Aorta (tissue), 5 donors: ENCODE results near the gene LILRA1. TPM values are rescaled to one million over a fixed set of nuclear protein-coding genes. Genes with fewer than 3 reads are reported as not detected.
"Not testable (repeated sequence)": the region's sequence is repeated elsewhere in the genome, so short reads cannot be mapped to it uniquely, and the experiment has no call there.

Source experiments
- ATAC-seq: fragments of 200-7000 bp; cut with Tn5 transposase; one replicate; pipeline ENCODE4 v1.9.1; 2022; ENCODE audit warnings: moderate library complexity; ENCODE audit not compliant: low FRiP score
- DNase-seq, 2 donors: peaks; one replicate each; pipeline ENCODE4 v3.0.0-alpha.2; 2020
- H3K27ac ChIP-seq, 2 donors: one replicate each; pipeline ENCODE4 v1.5.1; 2013; ENCODE audit warnings: low read length in 2 of 2, mild to moderate bottlenecking in 2 of 2, moderate library complexity in 2 of 2, control low read depth in 1 of 2, inconsistent platforms in 1 of 2, low read depth in 1 of 2
- H3K27me3 ChIP-seq, 2 donors: one replicate each; pipeline ENCODE4 v1.6.1; 2013; ENCODE audit warnings: control low read depth in 1 of 2, low read length in 1 of 2, mild to moderate bottlenecking in 1 of 2, moderate library complexity in 1 of 2; ENCODE audit not compliant: insufficient read depth in 2 of 2, control insufficient read depth in 1 of 2
- H3K36me3 ChIP-seq, 2 donors: one replicate each; pipeline ENCODE4 v1.6.1; 2013; ENCODE audit warnings: control low read depth in 1 of 2, low read length in 1 of 2, mild to moderate bottlenecking in 1 of 2; ENCODE audit not compliant: insufficient read depth in 2 of 2, control insufficient read depth in 1 of 2
- H3K4me1 ChIP-seq, 2 donors: one replicate each; pipeline ENCODE4 v1.6.1; 2013; ENCODE audit warnings: low read length in 2 of 2, control low read depth in 1 of 2, mild to moderate bottlenecking in 1 of 2, moderate library complexity in 1 of 2; ENCODE audit not compliant: insufficient read depth in 2 of 2, control insufficient read depth in 1 of 2
- H3K4me3 ChIP-seq, 2 donors: one replicate each; pipeline ENCODE4 v1.5.1; 2013; ENCODE audit warnings: low read length in 2 of 2, control low read depth in 1 of 2, mild to moderate bottlenecking in 1 of 2
- H3K9me3 ChIP-seq: one replicate; pipeline ENCODE4 v1.6.1; 2013; ENCODE audit warnings: mild to moderate bottlenecking, low read length; ENCODE audit not compliant: control insufficient read depth
- WGBS, 2 donors: extraction: QIAGEN DNeasy Blood & Tissue Kit; methylation state at CpG; one replicate each; pipeline ENCODE4 v1.1.7; 2013; 5-methylcytosine and 5-hydroxymethylcytosine counted together
- intact Hi-C, 2 donors: fragments of 100-400 bp; cut with DNase I; formaldehyde crosslinking; loops; one replicate each; pipeline versions ENCODE4 v1.14.2 to v1.15.0; 2022
- polyA plus RNA-seq, 2 donors: library from polyadenylated mRNA; stranded (reverse); fragments of 200-250 nt; gene quantifications; one replicate each; pipeline ENCODE4 v1.2.3, GENCODE V29; 2013
- total RNA-seq, 2 donors: library from RNA; stranded (reverse); fragmentation: NEBNext Ultra II Directional; extraction: Animal tissue kit (Norgen Biotek cat#: 25700); gene quantifications; one replicate each; pipeline ENCODE4 v1.2.1, GENCODE V29; 2021
- donor health status: healthy with polysubstance abuse.
- donor health status: Bipolar disorder and iron deficiency.
- donor health status: DM: no; HTN: no; CAD: no.
- donor health status: DM: no; HTN: no; CAD: no.
- donor health status: DM: yes; HTN: yes; CAD: no.

LILRA1 gene
- total and polyA plus RNA-seq, 4 donors = 0.08 to 2.0 (median 1.1) TPM

DNA sequence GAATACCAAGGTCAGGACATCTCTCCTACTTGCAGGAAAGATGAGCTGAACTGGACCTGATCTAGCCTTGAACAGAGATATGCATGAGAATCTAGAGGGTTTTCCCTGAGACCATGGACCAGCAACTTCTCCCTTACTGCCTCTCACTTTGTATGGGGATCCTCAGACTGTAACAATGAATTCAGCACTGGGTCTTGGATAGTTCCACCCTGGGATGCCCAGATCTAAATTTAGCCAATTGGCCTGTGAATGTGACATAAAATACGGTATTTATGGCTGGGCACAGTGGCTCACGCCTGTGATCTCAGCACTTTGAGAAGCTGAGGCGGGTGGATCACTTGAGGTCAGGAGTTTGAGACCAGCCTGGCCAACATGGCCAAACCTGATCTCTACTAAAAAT lies 35.1 kb upstream of the LILRA1 start:
- Histone ChIP-seq H3K27ac (no peak overlapping the region), H3K36me3 (no peaks in the 10 kb centered on the region), H3K9me3 (no peaks in the 10 kb centered on the region), H3K4me3 (no peak overlapping the region), H3K27me3 (no peaks in the 10 kb centered on the region), H3K4me1 (no peaks in the 10 kb centered on the region)
- DNase-seq (no peak), ATAC-seq (no peak)
- WGBS, 2 donors = 30 to 58% methylated on average over 3 of the region's 3 CpGs
- intact Hi-C loops = no loop called here

DNA sequence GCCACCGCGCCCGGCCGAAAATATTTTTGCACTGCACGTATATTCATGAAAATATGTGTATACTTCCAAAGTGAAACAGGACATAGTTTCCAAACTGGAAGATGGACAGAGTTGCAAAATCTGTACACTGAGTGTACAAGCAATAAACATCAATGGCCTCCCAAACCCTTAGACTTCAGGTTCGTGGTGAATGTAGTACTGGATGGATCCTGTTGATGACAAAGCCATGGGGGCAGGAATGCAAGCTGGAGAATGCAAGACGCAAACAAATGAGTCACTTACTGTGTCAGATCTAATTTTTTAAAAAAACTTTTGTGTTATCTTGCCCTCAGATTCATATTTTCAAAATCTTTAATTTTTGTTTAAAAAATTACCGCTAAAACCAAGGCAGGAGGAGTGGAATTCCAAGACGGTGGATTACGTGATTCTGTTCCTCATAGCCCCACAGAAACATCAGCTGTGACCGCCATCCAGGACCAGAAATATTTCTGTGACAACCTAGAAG lies 32.5 kb upstream of the LILRA1 start:
- Histone ChIP-seq H3K9me3 (no peaks in the 10 kb centered on the region), H3K4me3 (no peak overlapping the region), H3K36me3 (no peaks in the 10 kb centered on the region), H3K27ac (no peak overlapping the region), H3K4me1 (no peaks in the 10 kb centered on the region), H3K27me3 (no peaks in the 10 kb centered on the region)
- DNase-seq (no peak), ATAC-seq (no peak)
- 87 to 88% methylated on average over 11 of the region's 11 CpGs for WGBS, 2 donors
- intact Hi-C loops = no loop called here

DNA sequence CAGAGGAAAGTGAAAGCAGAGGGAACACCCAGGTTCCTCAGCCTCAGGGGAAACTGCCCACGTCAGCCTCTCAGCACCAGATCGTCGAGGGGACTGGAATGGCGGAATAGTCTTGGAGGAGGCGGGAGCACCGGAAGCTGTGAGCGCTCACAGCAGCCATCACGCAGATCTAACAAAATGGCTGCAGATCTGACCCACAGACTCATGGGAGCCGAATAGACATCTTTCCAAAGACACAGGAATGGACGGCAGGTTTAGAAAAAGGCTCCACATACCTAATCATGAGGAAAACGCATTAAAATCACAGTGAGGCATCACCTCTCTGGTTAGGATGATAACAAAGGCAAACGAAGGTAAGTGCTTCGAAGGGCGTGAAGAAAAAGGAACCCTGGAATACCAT lies 31.6 kb upstream of the LILRA1 start:
- ATAC-seq = no peak
- intact Hi-C loops = no loop called here

DNA sequence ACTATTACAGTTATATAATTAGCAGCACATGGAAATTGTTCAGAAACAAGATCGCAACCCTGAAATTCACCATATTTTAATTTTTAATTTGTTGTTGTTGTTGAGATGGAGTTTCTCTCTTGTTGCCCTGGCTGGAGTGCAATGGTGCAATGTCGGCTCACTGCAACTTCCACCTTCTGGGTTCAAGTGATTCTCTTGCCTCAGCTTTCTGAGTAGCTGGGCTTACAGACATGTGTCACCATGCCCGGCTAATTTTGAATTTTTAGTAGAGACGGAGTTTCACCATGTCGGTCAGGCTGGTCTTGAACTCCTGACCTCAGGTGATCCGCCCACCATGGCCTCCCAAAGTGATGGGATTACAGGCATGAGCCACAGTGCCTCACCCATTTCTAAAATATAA lies 30.2 kb upstream of the LILRA1 start:
- H3K36me3 ChIP-seq, ATAC-seq, H3K4me3 ChIP-seq, H3K27ac ChIP-seq, DNase-seq, H3K27me3 ChIP-seq, H3K4me1 ChIP-seq, H3K9me3 ChIP-seq, intact Hi-C loops: not testable (repeated sequence)
- WGBS, 2 donors = 85 to 90% methylated on average over 6 of the region's 6 CpGs

More for the DNA sequence above, 31.6 kb upstream of the LILRA1 start:
- no peak for DNase-seq
- no peaks in the 10 kb centered on the region for H3K36me3 ChIP-seq
- H3K4me3 ChIP-seq = no peak overlapping the region
- H3K27me3 ChIP-seq = no peaks in the 10 kb centered on the region
- no peaks in the 10 kb centered on the region for H3K4me1 ChIP-seq
- H3K9me3 ChIP-seq = no peaks in the 10 kb centered on the region
- WGBS, 2 donors = 83 to 86% methylated on average over 14 of the region's 14 CpGs
- H3K27ac ChIP-seq = no peak overlapping the region

DNA sequence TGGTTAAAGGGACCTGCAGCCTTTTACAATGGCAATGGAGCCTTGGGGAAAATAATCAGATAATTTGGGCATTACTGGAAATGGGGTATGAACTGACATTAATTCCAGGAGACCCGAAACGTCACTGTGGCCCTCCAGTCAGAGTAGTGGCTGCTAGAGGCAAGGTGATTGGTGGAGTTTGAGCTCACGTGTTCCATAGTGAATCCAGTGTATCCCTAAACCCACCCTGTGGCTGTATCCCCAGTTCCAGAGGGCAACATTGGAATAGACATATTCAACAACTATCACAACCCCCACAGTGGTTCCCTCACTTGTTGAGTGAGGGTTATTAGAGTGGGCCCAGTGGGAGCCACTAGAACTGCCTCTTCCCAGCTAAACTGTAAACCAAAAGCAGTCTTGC lies 23.1 kb upstream of the LILRA1 start:
- H3K27me3 ChIP-seq = no peaks in the 10 kb centered on the region
- H3K4me3 ChIP-seq = no peak overlapping the region
- ATAC-seq = no peak
- H3K36me3 ChIP-seq = no peaks in the 10 kb centered on the region
- intact Hi-C loops = loop anchor here in 1 of 2 donors (10.0 kb wide), 1 partner anchor 276 kb away; no protein-coding TSS in a partner anchor
- WGBS, 2 donors = 68 to 74% methylated on average over 3 of the region's 3 CpGs
- H3K4me1 ChIP-seq = no peaks in the 10 kb centered on the region
- DNase-seq = no peak
- H3K27ac ChIP-seq = no peak overlapping the region
- H3K9me3 ChIP-seq = no peaks in the 10 kb centered on the region

DNA sequence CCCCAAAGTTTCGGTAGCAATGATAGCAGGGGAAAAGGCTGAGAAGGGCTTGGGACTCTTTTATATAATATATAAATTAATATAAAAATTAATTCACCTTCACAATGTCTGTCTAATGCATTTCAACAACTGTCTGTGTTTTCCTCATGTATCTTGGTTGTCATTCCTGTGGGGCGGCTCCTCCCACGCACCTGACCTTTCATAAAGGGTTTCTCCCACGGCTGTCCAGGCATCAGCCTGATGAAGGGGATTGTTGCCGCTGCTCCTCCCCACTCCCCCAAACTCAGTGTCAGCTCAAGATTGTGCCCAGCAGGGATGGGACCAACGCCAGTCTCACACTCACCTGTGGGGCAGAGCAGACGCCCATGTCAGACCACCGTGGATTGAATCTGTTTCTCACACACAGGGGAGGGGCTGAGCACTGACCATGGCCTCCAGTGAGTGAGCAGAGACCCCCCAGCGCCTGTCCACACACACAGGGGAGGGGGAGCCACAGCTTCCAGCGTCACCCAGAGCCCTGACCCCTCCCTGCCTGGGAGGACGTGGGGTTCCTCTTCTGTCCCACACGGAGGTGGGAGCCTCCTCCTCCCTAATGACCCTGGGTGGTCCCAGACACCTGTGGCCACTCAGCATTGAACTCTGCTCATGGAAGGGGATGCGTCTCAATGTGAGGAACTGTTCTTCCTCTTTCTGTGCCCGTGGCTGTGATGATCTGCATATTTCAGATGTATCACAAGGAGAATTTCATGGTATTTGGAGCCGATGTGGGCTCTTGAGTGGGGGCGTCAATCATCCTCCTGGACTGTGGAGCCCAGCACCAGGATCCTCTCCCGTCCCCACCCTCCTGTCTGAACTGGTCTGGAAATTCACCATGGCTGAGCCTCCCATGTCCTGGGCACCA lies 21.5 kb upstream of the LILRA1 start:
- not testable (repeated sequence) for DNase-seq, H3K27ac ChIP-seq, H3K4me3 ChIP-seq, H3K27me3 ChIP-seq, H3K9me3 ChIP-seq, ATAC-seq, H3K4me1 ChIP-seq, H3K36me3 ChIP-seq
- intact Hi-C loops = loop anchor here in 1 of 2 donors (10.0 kb wide), 1 partner anchor 277 kb away; no protein-coding TSS in a partner anchor
- WGBS, 2 donors = 65 to 70% methylated on average over 16 to 17 of the region's 17 CpGs

DNA sequence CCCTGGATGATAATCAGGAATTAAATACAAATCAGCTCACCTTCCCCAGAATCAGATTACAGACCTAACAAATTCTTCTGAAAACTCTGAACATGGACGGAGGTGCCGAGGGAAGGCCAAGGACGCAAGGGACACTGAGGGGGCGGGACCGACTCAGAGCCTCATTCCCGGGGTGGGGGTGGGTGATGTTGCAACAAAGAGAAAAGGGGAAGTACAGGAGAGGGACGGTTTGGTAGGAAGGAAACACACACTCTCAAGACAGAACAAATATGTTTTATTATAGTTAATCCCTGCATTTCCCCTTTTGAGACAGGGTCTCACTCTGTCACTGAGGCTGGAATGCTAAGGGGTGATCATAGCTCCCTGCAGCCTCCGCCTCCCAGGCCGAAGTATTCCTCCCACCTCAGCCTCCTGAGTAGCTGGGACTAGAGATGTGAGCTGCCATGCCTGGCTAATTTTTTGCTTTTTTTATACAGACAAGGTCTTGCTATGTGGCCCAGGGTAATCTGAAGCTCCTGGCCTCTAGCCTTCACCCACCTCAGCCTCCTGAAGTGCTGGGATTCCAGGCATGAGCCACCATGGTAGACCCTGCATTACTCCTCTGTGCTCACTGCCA lies 20.6 kb upstream of the LILRA1 start:
- H3K36me3 ChIP-seq = no peaks in the 10 kb centered on the region
- H3K4me1 ChIP-seq = no peaks in the 10 kb centered on the region
- intact Hi-C loops = loop anchor here in 1 of 2 donors (10.0 kb wide), 1 partner anchor 278 kb away; no protein-coding TSS in a partner anchor
- H3K9me3 ChIP-seq = no peaks in the 10 kb centered on the region
- WGBS, 2 donors = 51 to 67% methylated on average over 9 of the region's 9 CpGs
- no peaks in the 10 kb centered on the region for H3K27me3 ChIP-seq
- no peak overlapping the region for H3K4me3 ChIP-seq
- no peak overlapping the region for H3K27ac ChIP-seq
- peak in 1 of 2 donors; percentile 74 for DNase-seq
- peak; percentile 37 for ATAC-seq

DNA sequence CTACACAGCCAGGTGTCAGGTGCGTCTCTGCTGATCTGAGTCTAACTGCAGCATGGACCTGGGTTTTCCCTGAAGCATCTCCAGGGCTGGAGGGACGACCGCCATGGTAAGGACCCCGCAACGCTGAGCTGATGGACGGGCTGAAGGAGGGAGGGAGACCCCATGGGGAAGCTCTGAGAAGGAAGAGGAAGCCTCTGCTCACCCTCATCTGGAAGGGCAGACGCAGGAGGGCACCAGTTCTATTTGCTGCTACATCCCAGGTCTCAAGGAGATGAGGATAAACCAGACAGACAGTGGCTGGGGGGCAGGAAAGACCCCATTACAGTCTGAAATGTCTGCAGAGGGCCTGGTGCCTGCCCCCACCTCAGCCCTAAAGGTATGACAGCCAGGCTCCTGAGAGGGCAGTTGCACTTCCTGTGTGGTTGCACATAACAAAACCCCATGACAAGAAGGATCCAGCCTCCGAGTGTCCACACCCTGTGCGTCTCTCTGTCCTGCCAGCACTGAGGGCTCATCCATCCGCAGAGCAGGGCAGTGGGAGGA lies 20.0 kb upstream of the LILRA1 start, which contains the start of gene LILRA2:
Gene LILRA2 (plus strand): TSS at position 461 of the 543 bp plus-strand sequence. CDS start 89 bp downstream, outside the sequence.
- H3K36me3 ChIP-seq = no peaks in the 10 kb centered on the region
- 69 to 70% methylated on average over 10 of the region's 10 CpGs for WGBS, 2 donors
- no peak within 1 kb of the TSS for H3K4me3 ChIP-seq
- ATAC-seq (peak; percentile 43), DNase-seq (no peak)
- H3K9me3 ChIP-seq = no peaks in the 10 kb centered on the region
- intact Hi-C loops = loop anchor here in 1 of 2 donors (10.0 kb wide), 1 partner anchor 279 kb away; no protein-coding TSS in a partner anchor
- H3K27ac ChIP-seq = no peak within 1 kb of the TSS
- no peaks in the 10 kb centered on the region for H3K27me3 ChIP-seq
- H3K4me1 ChIP-seq = no peaks in the 10 kb centered on the region
